GM12864 (cell line): ENCODE measurements around the gene PRKG1.
"Not testable (repeated sequence)": the region's sequence is repeated elsewhere in the genome, so short reads cannot be mapped to it uniquely, and the experiment has no call there.

Experiments
- DNase-seq: peaks from one replicate; pipeline ENCODE4 v3.0.0-alpha.2; 2011; ENCODE audit warnings: low read depth
- H3K4me3 ChIP-seq: 2 replicates; pipeline ENCODE4 v1.5.1; 2011; ENCODE audit warnings: mild to moderate bottlenecking, low read depth, low read length, control low read depth
- TF ChIP-seq, protein P1 (sequence below): IDR thresholded peaks from 2 replicates; pipeline ENCODE4 v1.5.1; 2011; ENCODE audit warnings: low read depth, mild to moderate bottlenecking, moderate library complexity, low read length, control low read depth, inconsistent platforms; ENCODE audit errors: missing control alignments

PRKG1 gene

GRCh38 chr10:51427758-51428157 lies 353.5 kb downstream of the PRKG1 start:
- TF ChIP-seq, protein P1, sequence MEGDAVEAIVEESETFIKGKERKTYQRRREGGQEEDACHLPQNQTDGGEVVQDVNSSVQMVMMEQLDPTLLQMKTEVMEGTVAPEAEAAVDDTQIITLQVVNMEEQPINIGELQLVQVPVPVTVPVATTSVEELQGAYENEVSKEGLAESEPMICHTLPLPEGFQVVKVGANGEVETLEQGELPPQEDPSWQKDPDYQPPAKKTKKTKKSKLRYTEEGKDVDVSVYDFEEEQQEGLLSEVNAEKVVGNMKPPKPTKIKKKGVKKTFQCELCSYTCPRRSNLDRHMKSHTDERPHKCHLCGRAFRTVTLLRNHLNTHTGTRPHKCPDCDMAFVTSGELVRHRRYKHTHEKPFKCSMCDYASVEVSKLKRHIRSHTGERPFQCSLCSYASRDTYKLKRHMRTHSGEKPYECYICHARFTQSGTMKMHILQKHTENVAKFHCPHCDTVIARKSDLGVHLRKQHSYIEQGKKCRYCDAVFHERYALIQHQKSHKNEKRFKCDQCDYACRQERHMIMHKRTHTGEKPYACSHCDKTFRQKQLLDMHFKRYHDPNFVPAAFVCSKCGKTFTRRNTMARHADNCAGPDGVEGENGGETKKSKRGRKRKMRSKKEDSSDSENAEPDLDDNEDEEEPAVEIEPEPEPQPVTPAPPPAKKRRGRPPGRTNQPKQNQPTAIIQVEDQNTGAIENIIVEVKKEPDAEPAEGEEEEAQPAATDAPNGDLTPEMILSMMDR = no peak
- DNase-seq = no peak
- no peak overlapping the region for H3K4me3 ChIP-seq

- TF ChIP-seq, protein P1 = no peak
- DNase-seq = no peak
Measured at GRCh38 chr10:51430506-51430905, 356.2 kb downstream of the PRKG1 start.

DNA sequence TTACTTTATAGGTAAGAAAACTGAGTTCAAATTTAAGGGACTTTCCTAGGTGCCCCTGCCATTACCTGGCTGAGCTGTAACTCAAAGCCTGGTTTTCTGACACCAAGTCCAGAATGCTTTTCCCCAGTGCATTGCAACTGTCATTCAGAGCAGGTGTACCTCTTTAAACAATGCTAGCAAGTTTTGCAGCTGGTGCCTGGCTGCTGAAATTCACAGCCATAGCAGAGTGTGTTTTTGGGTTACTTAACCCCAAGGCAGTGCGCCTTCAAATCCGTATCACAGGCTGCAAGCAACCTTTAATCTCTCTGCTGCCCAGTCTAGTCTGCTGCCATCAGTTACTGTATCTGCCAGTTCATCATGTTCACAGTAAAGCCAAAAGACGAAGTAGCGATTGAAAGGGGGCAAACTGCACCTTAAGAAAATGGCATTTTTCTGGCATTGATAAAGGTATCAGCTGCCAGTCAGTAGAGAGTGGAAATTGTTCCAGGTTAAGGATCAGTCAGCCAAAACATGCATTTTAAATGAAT lies 359.7 kb downstream of the PRKG1 start:
- no peak overlapping the region for H3K4me3 ChIP-seq
- DNase-seq = no peak
- TF ChIP-seq, protein P1 = no peak

More at GRCh38 chr10:51430506-51430905, 356.2 kb downstream of the PRKG1 start:
- H3K4me3 ChIP-seq = no peak overlapping the region

DNA sequence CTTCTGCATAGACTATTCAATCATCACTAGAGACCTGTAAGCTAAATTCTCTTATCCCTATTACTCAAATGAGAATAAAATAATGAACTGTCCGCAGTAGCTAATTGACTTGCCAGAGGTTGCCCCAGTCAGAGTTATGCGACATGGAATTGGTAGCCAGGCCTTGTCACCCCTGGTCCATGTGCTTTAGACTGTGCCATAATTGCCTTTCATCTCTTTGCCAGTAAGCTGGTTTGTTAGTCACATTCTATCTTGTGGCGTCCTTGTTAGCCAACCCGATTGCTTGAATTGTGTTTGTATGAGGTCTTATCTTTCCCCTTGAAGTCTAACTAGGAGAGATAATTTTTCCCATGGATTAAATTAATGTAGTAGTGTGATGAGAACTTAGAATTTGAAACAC lies 362.5 kb downstream of the PRKG1 start:
- no peak overlapping the region for H3K4me3 ChIP-seq
- DNase-seq = no peak
- TF ChIP-seq, protein P1 = no peak

- TF ChIP-seq, protein P1 = no peak
- no peak overlapping the region for H3K4me3 ChIP-seq
- DNase-seq = no peak
Measured at GRCh38 chr10:51439645-51440044, 365.4 kb downstream of the PRKG1 start.

DNA sequence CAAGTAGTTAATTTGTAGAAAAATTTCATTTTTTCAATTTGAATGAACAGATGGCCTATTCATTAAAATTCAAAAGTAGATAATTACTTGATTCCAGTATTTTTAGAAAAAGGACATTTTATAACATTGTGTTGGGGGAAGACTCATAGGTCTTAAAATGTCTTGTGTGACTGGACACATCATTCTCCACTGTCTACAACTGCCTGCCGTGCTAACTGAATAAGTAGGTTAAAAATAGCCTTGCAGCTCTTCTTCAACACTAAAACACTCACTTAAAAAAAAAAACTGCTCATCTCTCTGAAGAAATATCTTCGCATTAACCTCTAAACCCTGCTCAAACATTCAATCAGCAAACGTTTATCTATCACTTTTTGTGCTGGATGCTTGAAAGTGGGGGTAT lies 371.3 kb downstream of the PRKG1 start:
- no peak for DNase-seq

DNA sequence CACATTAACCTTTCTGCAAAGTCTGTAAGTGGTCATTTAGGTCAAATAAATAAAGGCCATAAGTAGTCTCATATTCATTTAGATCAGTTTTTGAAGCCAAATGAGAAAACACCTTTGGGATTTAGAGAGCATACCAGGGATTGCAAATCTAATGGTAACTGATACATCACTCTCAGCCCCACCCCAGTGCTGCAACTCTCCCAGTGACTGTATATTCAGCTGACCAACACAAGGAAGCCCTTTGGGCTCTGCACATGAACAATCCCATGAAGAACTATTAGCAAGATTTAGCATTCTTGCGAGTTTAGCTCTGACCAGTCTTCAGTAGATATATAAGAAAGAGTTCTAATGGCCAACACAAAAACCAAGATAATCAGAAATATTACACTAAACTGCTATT lies 372.8 kb downstream of the PRKG1 start:
- DNase-seq = no peak
- TF ChIP-seq, protein P1 = no peak
- no peak overlapping the region for H3K4me3 ChIP-seq

More for the DNA sequence above, 371.3 kb downstream of the PRKG1 start:
- H3K4me3 ChIP-seq = no peak overlapping the region
- TF ChIP-seq, protein P1 = no peak

GRCh38 chr10:51455762-51456161 lies 381.5 kb downstream of the PRKG1 start:
- DNase-seq, H3K4me3 ChIP-seq: not testable (repeated sequence)
